IMR-90 (cell line): ENCODE data around the gene MAPKAP1. TPM values are rescaled to one million over a fixed set of nuclear protein-coding genes. Genes with fewer than 3 reads are reported as not detected.
A peak's percentile ranks its signal among the peaks of the same experiment; 100 is the strongest.

Source experiments
- ATAC-seq: fragments of 200-7000 bp; cut with Tn5 transposase; 2 replicates; pipeline ENCODE4 v1.9.1; 2020; ENCODE audit warnings: low read depth, mild to moderate bottlenecking, moderate library complexity
- BruUV-seq: library from RNA; stranded (reverse); fragments of 400-500 nt; replicated peaks from 2 replicates; lab custom pipeline; 2021; lab: Mats Ljungman, UMichigan
- CTCF ChIA-PET: fragments of 300-600 bp; formaldehyde crosslinking; extraction: SDS; loops from one replicate; lab custom pipeline; 2021; ENCODE audit warnings: antibody characterized with exemption; lab: Yijun Ruan, JAX
- POLR2A ChIA-PET: fragments of 300-600 bp; sonication (Branson Sonifier 250); formaldehyde crosslinking; loops from one replicate; lab custom pipeline; 2022; ENCODE audit warnings: antibody characterized with exemption; ENCODE audit not compliant: unreplicated experiment; lab: Charles Lee
- DNase-seq: peaks from one replicate; pipeline ENCODE4 v3.0.0; 2013
- H2AFZ ChIP-seq: replicated peaks from 2 replicates; pipeline ENCODE3; 2013; ENCODE audit warnings: low read length, mild to moderate bottlenecking; ENCODE audit not compliant: poor library complexity
- H2AK5ac ChIP-seq: 2 replicates; pipeline ENCODE4 v1.6.1; 2013; ENCODE audit warnings: low read depth, low read length, inconsistent platforms
- H2AK9ac ChIP-seq: replicated peaks from 2 replicates; pipeline ENCODE3; 2013; ENCODE audit warnings: mild to moderate bottlenecking, low read depth, low read length, moderate library complexity; ENCODE audit not compliant: poor library complexity
- H2BK120ac ChIP-seq: 2 replicates; pipeline ENCODE4 v1.6.1; 2013; ENCODE audit warnings: low read depth, low read length, inconsistent platforms
- H2BK15ac ChIP-seq: 3 replicates; pipeline ENCODE4 v1.6.1; 2013; ENCODE audit warnings: low read depth, low read length, inconsistent platforms
- H2BK20ac ChIP-seq: 2 replicates; pipeline ENCODE4 v1.6.1; 2013; ENCODE audit warnings: low read depth, mild to moderate bottlenecking, inconsistent platforms, low read length, moderate library complexity
- H2BK5ac ChIP-seq: 2 replicates; pipeline ENCODE4 v1.6.1; 2013; ENCODE audit warnings: mild to moderate bottlenecking, low read depth, low read length, inconsistent platforms; ENCODE audit not compliant: poor library complexity, severe bottlenecking
- H3K14ac ChIP-seq: replicated peaks from 2 replicates; pipeline ENCODE4 v1.6.1; 2013; ENCODE audit warnings: low read depth, low read length, inconsistent platforms
- H3K18ac ChIP-seq: 2 replicates; pipeline ENCODE4 v1.6.1; 2013; ENCODE audit warnings: low read depth, low read length, control low read depth
- H3K23ac ChIP-seq: 2 replicates; pipeline ENCODE4 v1.6.1; 2013; ENCODE audit warnings: low read depth, low read length, inconsistent platforms
- H3K27ac ChIP-seq: 2 replicates; pipeline ENCODE4 v1.5.1; 2013; ENCODE audit warnings: mild to moderate bottlenecking, control low read depth, low read length; ENCODE audit not compliant: insufficient read depth
- H3K27me3 ChIP-seq: 2 replicates; pipeline ENCODE4 v1.6.1; 2013; ENCODE audit warnings: low read length; ENCODE audit not compliant: control insufficient read depth, insufficient read depth
- H3K36me3 ChIP-seq: 2 replicates; pipeline ENCODE4 v1.6.1; 2013; ENCODE audit warnings: low read length, mixed read lengths; ENCODE audit not compliant: control insufficient read depth, insufficient read depth
- H3K4ac ChIP-seq: 2 replicates; pipeline ENCODE4 v1.6.1; 2013; ENCODE audit warnings: low read depth, low read length, inconsistent platforms
- H3K4me1 ChIP-seq: 2 replicates; pipeline ENCODE4 v1.6.1; 2013; ENCODE audit warnings: low read length, mixed read lengths; ENCODE audit not compliant: control insufficient read depth, insufficient read depth
- H3K4me2 ChIP-seq: 2 replicates; pipeline ENCODE4 v1.6.1; 2013; ENCODE audit warnings: low read depth, mild to moderate bottlenecking, control low read depth, low read length, moderate library complexity
- H3K4me3 ChIP-seq: 2 replicates; pipeline ENCODE4 v1.5.1; 2013; ENCODE audit warnings: low read depth, mild to moderate bottlenecking, control low read depth, low read length, moderate library complexity; ENCODE audit not compliant: insufficient read depth
- H3K56ac ChIP-seq: 2 replicates; pipeline ENCODE4 v1.6.1; 2013; ENCODE audit warnings: low read length, inconsistent platforms; ENCODE audit not compliant: insufficient read depth; ENCODE audit errors: extremely low read depth
- H3K79me1 ChIP-seq, 2 experiments: 2 replicates each; pipeline ENCODE4 v1.6.1; 2013; ENCODE audit warnings: low read length in 2 of 2, inconsistent platforms in 1 of 2, low read depth in 1 of 2
- H3K9ac ChIP-seq: 2 replicates; pipeline ENCODE4 v1.6.1; 2013; ENCODE audit warnings: low read depth, low read length, control low read depth
- H3K9me1 ChIP-seq: 2 replicates; pipeline ENCODE4 v1.6.1; 2013; ENCODE audit warnings: low read length, inconsistent platforms; ENCODE audit not compliant: insufficient read depth
- H3K9me3 ChIP-seq: 2 replicates; pipeline ENCODE4 v1.6.1; 2013; ENCODE audit warnings: low read length; ENCODE audit not compliant: control insufficient read depth, insufficient read depth
- H4K20me1 ChIP-seq: 2 replicates; pipeline ENCODE4 v1.6.1; 2013; ENCODE audit warnings: low read length, inconsistent platforms; ENCODE audit not compliant: insufficient read depth
- H4K5ac ChIP-seq: 2 replicates; pipeline ENCODE4 v1.6.1; 2013; ENCODE audit warnings: mild to moderate bottlenecking, low read depth, low read length, control low read depth
- H4K8ac ChIP-seq, 2 experiments: 2 replicates each; pipeline ENCODE4 v1.6.1; 2013; ENCODE audit warnings: low read depth in 2 of 2, low read length in 2 of 2, control low read depth in 1 of 2, inconsistent platforms in 1 of 2
- H4K91ac ChIP-seq: 2 replicates; pipeline ENCODE4 v1.6.1; 2013; ENCODE audit warnings: low read depth, low read length, inconsistent platforms; ENCODE audit not compliant: insufficient read depth
- ELK1 ChIP-seq: fragments of 150-350 bp; IDR thresholded peaks from 2 replicates; pipeline ENCODE4 v1.6.1; 2016; ENCODE audit warnings: low read depth, mild to moderate bottlenecking, low read length, moderate library complexity, borderline replicate concordance
- WGBS, 2 experiments: methylation state at CpG; one replicate each; pipeline versions ENCODE4 v1.1.5 to v1.1.7; 2013; ENCODE audit warnings: missing lambda C conversion rate in 2 of 2; ENCODE audit not compliant: insufficient read length in 1 of 2; ENCODE audit errors: extremely low coverage in 2 of 2; 5-methylcytosine and 5-hydroxymethylcytosine counted together
- dilution Hi-C: fragments of 300-500 bp; cut with HindIII; formaldehyde crosslinking; loops from one replicate; pipeline ENCODE4 v1.14.3; 2018; ENCODE audit warnings: low sequenced_read_pairs; ENCODE audit not compliant: unreplicated experiment
- in situ Hi-C: fragments of 300-500 bp; cut with MboI; formaldehyde crosslinking; loops from 3 replicates; pipeline ENCODE4 v1.14.3; 2019; ENCODE audit warnings: low sequenced_read_pairs, inconsistent platforms, mixed read lengths
- intact Hi-C: fragments of 100-400 bp; cut with micrococcal nuclease; formaldehyde crosslinking; loops from 2 replicates; pipeline ENCODE4 v1.10.0; 2022
- polyA plus RNA-seq, 3 experiments: library from polyadenylated mRNA; depleted of rRNA; stranded (reverse); fragments of >200 nt; gene quantifications; 2 replicates each; pipeline ENCODE4 v1.2.3, GENCODE V29; 2012; ENCODE audit warnings: low replicate concordance in 1 of 3
- total RNA-seq: library from RNA; depleted of rRNA; stranded (reverse); fragments of >200 nt; gene quantifications from 2 replicates; pipeline ENCODE4 v1.2.3, GENCODE V29; 2012

Gene MAPKAP1
- total and polyA plus RNA-seq, 2 of the 4 experiments (the other 2 are of a cell fraction), result 87.2 to 158 TPM

- Histone ChIP-seq H3K18ac (no peak overlapping the region), H2AK9ac (no peak overlapping the region), H2BK20ac (no peak overlapping the region), H2BK120ac (no peak overlapping the region), H3K14ac (no peak overlapping the region), H3K4me1 (peaks cover 17% of the 10 kb centered on the region), H3K56ac (no peak overlapping the region), H2AK5ac (no peak overlapping the region), H3K36me3 (peaks cover 6% of the 10 kb centered on the region; the same call in 1 of the 2 replicates), H3K27me3 (no peaks in the 10 kb centered on the region), H2BK15ac (no peak overlapping the region), H3K23ac (0 out of 2 replicates have a peak overlapping the region, but pooled peaks have one; percentile 16), H2AFZ (no peak overlapping the region), H3K4ac (no peak overlapping the region; the same call in 1 of the 2 replicates), H3K9ac (no peak overlapping the region), H3K9me1 (peaks cover 10% of the 10 kb centered on the region), H4K5ac (no peak overlapping the region), H4K91ac (no peak overlapping the region), H3K79me1 (peaks cover 2 to 12% of the 10 kb centered on the region in 2 experiments; a peak in 2 of 4 replicates), H3K9me3 (no peaks in the 10 kb centered on the region), H3K4me3 (no peak overlapping the region), H4K8ac (no peak overlapping the region), H3K27ac (no peak overlapping the region), H2BK5ac (no peak overlapping the region), H4K20me1 (peaks cover 4% of the 10 kb centered on the region; the same call in 1 of the 2 replicates), H3K4me2 (no peak overlapping the region)
- no peak for DNase-seq
- intact Hi-C loops (no loop called here), in situ Hi-C loops (no loop called here), dilution Hi-C loops (no loop called here)
- no TSS peak for BruUV-seq
- POLR2A ChIA-PET, result no interaction called here
- WGBS, 2 experiments, result no CpG with 5 or more reads among the region's 3 CpGs
- no peak for ATAC-seq
- CTCF ChIA-PET, result no interaction called here
- no peak for TF ChIP-seq ELK1
These were observed 220.9 kb downstream of the MAPKAP1 start for GRCh38 chr9:125486152-125486508.
